Omental fat pad (tissue), 4 donors: ENCODE results near the gene MGAT1. TPM values are rescaled to one million over a fixed set of nuclear protein-coding genes. Genes with fewer than 3 reads are reported as not detected.

ENCODE experiments used
- ATAC-seq: fragments of 150-250 bp; one replicate; pipeline ENCODE4 v1.9.1; 2016; ENCODE audit warnings: mild to moderate bottlenecking, moderate library complexity; ENCODE audit not compliant: low FRiP score
- DNase-seq: peaks from one replicate; pipeline ENCODE4 v3.0.0-alpha.2; 2019; ENCODE audit warnings: low spot score
- CTCF ChIP-seq, 3 donors: fragments of 450-650 bp; IDR thresholded peaks; one replicate each; pipeline ENCODE4 v1.5.1; 2016 to 2017; ENCODE audit warnings: antibody characterized with exemption in 3 of 3, mild to moderate bottlenecking in 3 of 3, moderate library complexity in 2 of 3
- total RNA-seq, 4 donors: library from RNA; depleted of rRNA; stranded (reverse); fragments of >200 nt; gene quantifications; one replicate each; pipeline ENCODE4 v1.1.0, GENCODE V29; 2016

Gene MGAT1
- total RNA-seq, 4 donors from 2014 or later: 159 to 376 (median 258) TPM

GRCh38 chr5:180801596-180802324 lies 846 bp downstream of the MGAT1 start:
- no peak for DNase-seq

GRCh38 chr5:180799902-180800801 lies 2.5 kb downstream of the MGAT1 start:
- TF ChIP-seq CTCF (IDR thresholded peaks at IDR 0.05): no peak
- DNase-seq (no peak), ATAC-seq (no peak)

More at GRCh38 chr5:180801596-180802324, 846 bp downstream of the MGAT1 start:
- ATAC-seq: peak; percentile 1
- TF ChIP-seq CTCF (IDR thresholded peaks at IDR 0.05): no peak

- no peak for TF ChIP-seq CTCF (IDR thresholded peaks at IDR 0.05)
- ATAC-seq (no peak), DNase-seq (no peak)
Measured at GRCh38 chr5:180799194-180799593, 3.4 kb downstream of the MGAT1 start.

GRCh38 chr5:180798193-180798592 lies 4.4 kb downstream of the MGAT1 start:
- no peak for DNase-seq
- no peak for TF ChIP-seq CTCF (IDR thresholded peaks at IDR 0.05)
- ATAC-seq: no peak

GRCh38 chr5:180797256-180798192 lies 5.1 kb downstream of the MGAT1 start:
- ATAC-seq (no peak), DNase-seq (no peak)
- TF ChIP-seq CTCF (IDR thresholded peaks at IDR 0.05): no peak

GRCh38 chr5:180795771-180796313 lies 6.8 kb downstream of the MGAT1 start:
- no peak for TF ChIP-seq CTCF (IDR thresholded peaks at IDR 0.05)
- DNase-seq (no peak), ATAC-seq (no peak)
